ENCODE measurements around the gene CDV3.
"Not testable (repeated sequence)": the region's sequence is repeated elsewhere in the genome, so short reads cannot be mapped to it uniquely, and the experiment has no call there.

- TF ChIP-seq, protein P1, sequence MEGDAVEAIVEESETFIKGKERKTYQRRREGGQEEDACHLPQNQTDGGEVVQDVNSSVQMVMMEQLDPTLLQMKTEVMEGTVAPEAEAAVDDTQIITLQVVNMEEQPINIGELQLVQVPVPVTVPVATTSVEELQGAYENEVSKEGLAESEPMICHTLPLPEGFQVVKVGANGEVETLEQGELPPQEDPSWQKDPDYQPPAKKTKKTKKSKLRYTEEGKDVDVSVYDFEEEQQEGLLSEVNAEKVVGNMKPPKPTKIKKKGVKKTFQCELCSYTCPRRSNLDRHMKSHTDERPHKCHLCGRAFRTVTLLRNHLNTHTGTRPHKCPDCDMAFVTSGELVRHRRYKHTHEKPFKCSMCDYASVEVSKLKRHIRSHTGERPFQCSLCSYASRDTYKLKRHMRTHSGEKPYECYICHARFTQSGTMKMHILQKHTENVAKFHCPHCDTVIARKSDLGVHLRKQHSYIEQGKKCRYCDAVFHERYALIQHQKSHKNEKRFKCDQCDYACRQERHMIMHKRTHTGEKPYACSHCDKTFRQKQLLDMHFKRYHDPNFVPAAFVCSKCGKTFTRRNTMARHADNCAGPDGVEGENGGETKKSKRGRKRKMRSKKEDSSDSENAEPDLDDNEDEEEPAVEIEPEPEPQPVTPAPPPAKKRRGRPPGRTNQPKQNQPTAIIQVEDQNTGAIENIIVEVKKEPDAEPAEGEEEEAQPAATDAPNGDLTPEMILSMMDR (IDR thresholded peaks at IDR 0.05) = not testable (repeated sequence)
- TF ChIP-seq POLR2A (IDR thresholded peaks at IDR 0.05) = not testable (repeated sequence)
These were observed 36.4 kb upstream of the CDV3 start for GRCh38 chr3:133537131-133537530.

Data from Peyer's patch (tissue), 4 donors.